HEK293 (cell line): ENCODE results near the gene RALGAPA2.

ENCODE experiments used
- BCL11B ChIP-seq: fragments of 450-650 bp; formaldehyde crosslinking; IDR thresholded peaks from 2 replicates; pipeline ENCODE4 v1.5.1; 2016; ENCODE audit warnings: low read depth, missing biosample characterization, missing genetic modification characterization
- GLIS1 ChIP-seq: fragments of 450-650 bp; formaldehyde crosslinking; IDR thresholded peaks from 2 replicates; pipeline ENCODE4 v1.5.1; 2016; ENCODE audit warnings: missing biosample characterization, missing genetic modification characterization
- KLF1 ChIP-seq: fragments of 450-650 bp; formaldehyde crosslinking; IDR thresholded peaks from 2 replicates; pipeline ENCODE4 v1.5.1; 2016; ENCODE audit warnings: missing biosample characterization, missing genetic modification characterization
- KLF8 ChIP-seq: fragments of 450-650 bp; formaldehyde crosslinking; IDR thresholded peaks from 2 replicates; pipeline ENCODE4 v1.5.1; 2016; ENCODE audit warnings: missing biosample characterization, missing genetic modification characterization
- KLF9 ChIP-seq: fragments of 450-650 bp; formaldehyde crosslinking; IDR thresholded peaks from 2 replicates; pipeline ENCODE4 v1.5.1; 2016; ENCODE audit warnings: missing biosample characterization, missing genetic modification characterization, low read depth
- REPIN1 ChIP-seq: fragments of 450-650 bp; formaldehyde crosslinking; IDR thresholded peaks from 2 replicates; pipeline ENCODE4 v1.5.1; 2017; ENCODE audit warnings: missing biosample characterization, missing genetic modification characterization, low read depth
- SCRT1 ChIP-seq: fragments of 450-650 bp; formaldehyde crosslinking; IDR thresholded peaks from 2 replicates; pipeline ENCODE4 v1.5.1; 2016; ENCODE audit warnings: missing biosample characterization, missing genetic modification characterization, borderline replicate concordance
- ZBTB17 ChIP-seq: fragments of 450-650 bp; formaldehyde crosslinking; IDR thresholded peaks from 2 replicates; pipeline ENCODE4 v1.5.1; 2016; ENCODE audit warnings: missing biosample characterization, missing genetic modification characterization
- ZBTB20 ChIP-seq: fragments of 450-650 bp; formaldehyde crosslinking; IDR thresholded peaks from 2 replicates; pipeline ENCODE4 v1.5.1; 2016; ENCODE audit warnings: missing biosample characterization, missing genetic modification characterization
- ZBTB8A ChIP-seq: fragments of 450-650 bp; formaldehyde crosslinking; IDR thresholded peaks from 2 replicates; pipeline ENCODE4 v1.5.1; 2016; ENCODE audit warnings: missing biosample characterization, missing genetic modification characterization
- ZIC2 ChIP-seq: fragments of 450-650 bp; formaldehyde crosslinking; IDR thresholded peaks from 2 replicates; pipeline ENCODE4 v1.5.1; 2016; ENCODE audit warnings: missing biosample characterization, missing genetic modification characterization
- ZNF174 ChIP-seq: fragments of 450-650 bp; formaldehyde crosslinking; IDR thresholded peaks from 2 replicates; pipeline ENCODE4 v1.5.0; 2017; ENCODE audit warnings: missing biosample characterization, mild to moderate bottlenecking, missing genetic modification characterization
- ZNF2 ChIP-seq: fragments of 450-650 bp; formaldehyde crosslinking; IDR thresholded peaks from 2 replicates; pipeline ENCODE4 v1.5.1; 2016; ENCODE audit warnings: missing biosample characterization, missing genetic modification characterization
- ZNF324 ChIP-seq: fragments of 450-650 bp; formaldehyde crosslinking; IDR thresholded peaks from 2 replicates; pipeline ENCODE4 v1.5.1; 2016; ENCODE audit warnings: missing biosample characterization, missing genetic modification characterization
- ZNF394 ChIP-seq: fragments of 450-650 bp; formaldehyde crosslinking; IDR thresholded peaks from 2 replicates; pipeline ENCODE4 v1.5.1; 2016; ENCODE audit warnings: missing biosample characterization, missing genetic modification characterization, mild to moderate bottlenecking, moderate library complexity, borderline replicate concordance
- ZNF610 ChIP-seq: fragments of 450-650 bp; formaldehyde crosslinking; IDR thresholded peaks from 2 replicates; pipeline ENCODE4 v1.5.1; 2016; ENCODE audit warnings: missing biosample characterization, missing genetic modification characterization, borderline replicate concordance
- ZNF626 ChIP-seq: fragments of 450-650 bp; sonication (Bioruptor Pico); formaldehyde crosslinking; IDR thresholded peaks from 2 replicates; pipeline ENCODE4 v1.5.1; 2018; ENCODE audit warnings: missing biosample characterization, missing genetic modification characterization, inconsistent platforms
- ZNF777 ChIP-seq: fragments of 450-650 bp; formaldehyde crosslinking; IDR thresholded peaks from 2 replicates; pipeline ENCODE4 v1.5.1; 2017; ENCODE audit warnings: missing biosample characterization, missing genetic modification characterization, borderline replicate concordance
- ZNF792 ChIP-seq: fragments of 450-650 bp; formaldehyde crosslinking; IDR thresholded peaks from 2 replicates; pipeline ENCODE4 v1.5.1; 2016; ENCODE audit warnings: missing biosample characterization, missing genetic modification characterization
- ZNF843 ChIP-seq: fragments of 450-650 bp; formaldehyde crosslinking; IDR thresholded peaks from 2 replicates; pipeline ENCODE4 v1.5.1; 2016; ENCODE audit warnings: missing biosample characterization, missing genetic modification characterization
- ZSCAN16 ChIP-seq: fragments of 450-650 bp; formaldehyde crosslinking; IDR thresholded peaks from 2 replicates; pipeline ENCODE4 v1.5.1; 2016; ENCODE audit warnings: missing biosample characterization, missing genetic modification characterization
- TF ChIP-seq, protein P1 (sequence below): fragments of 450-650 bp; formaldehyde crosslinking; IDR thresholded peaks from 2 replicates; pipeline ENCODE4 v1.5.1; 2016; ENCODE audit warnings: missing biosample characterization, missing genetic modification characterization
- TF ChIP-seq, protein P2 (sequence below): fragments of 450-650 bp; formaldehyde crosslinking; IDR thresholded peaks from 2 replicates; pipeline ENCODE4 v1.5.1; 2017; ENCODE audit warnings: missing biosample characterization, missing genetic modification characterization
- TF ChIP-seq, protein P3 (sequence below): fragments of 450-650 bp; formaldehyde crosslinking; IDR thresholded peaks from 2 replicates; pipeline ENCODE4 v1.5.1; 2016; ENCODE audit warnings: missing biosample characterization, missing genetic modification characterization, low read depth
- TF ChIP-seq, protein P4 (sequence below): fragments of 450-650 bp; formaldehyde crosslinking; conservative IDR thresholded peaks from 2 replicates; pipeline ENCODE4 v1.5.1; 2016; ENCODE audit warnings: low read depth, missing biosample characterization, missing genetic modification characterization
- TF ChIP-seq, protein P5 (sequence below): fragments of 450-650 bp; formaldehyde crosslinking; IDR thresholded peaks from 2 replicates; pipeline ENCODE4 v1.5.1; 2017; ENCODE audit warnings: missing biosample characterization, missing genetic modification characterization
- TF ChIP-seq, protein P6 (sequence below): fragments of 450-650 bp; formaldehyde crosslinking; IDR thresholded peaks from 2 replicates; pipeline ENCODE4; 2016; ENCODE audit warnings: missing biosample characterization, missing genetic modification characterization

The RALGAPA2 gene

DNA sequence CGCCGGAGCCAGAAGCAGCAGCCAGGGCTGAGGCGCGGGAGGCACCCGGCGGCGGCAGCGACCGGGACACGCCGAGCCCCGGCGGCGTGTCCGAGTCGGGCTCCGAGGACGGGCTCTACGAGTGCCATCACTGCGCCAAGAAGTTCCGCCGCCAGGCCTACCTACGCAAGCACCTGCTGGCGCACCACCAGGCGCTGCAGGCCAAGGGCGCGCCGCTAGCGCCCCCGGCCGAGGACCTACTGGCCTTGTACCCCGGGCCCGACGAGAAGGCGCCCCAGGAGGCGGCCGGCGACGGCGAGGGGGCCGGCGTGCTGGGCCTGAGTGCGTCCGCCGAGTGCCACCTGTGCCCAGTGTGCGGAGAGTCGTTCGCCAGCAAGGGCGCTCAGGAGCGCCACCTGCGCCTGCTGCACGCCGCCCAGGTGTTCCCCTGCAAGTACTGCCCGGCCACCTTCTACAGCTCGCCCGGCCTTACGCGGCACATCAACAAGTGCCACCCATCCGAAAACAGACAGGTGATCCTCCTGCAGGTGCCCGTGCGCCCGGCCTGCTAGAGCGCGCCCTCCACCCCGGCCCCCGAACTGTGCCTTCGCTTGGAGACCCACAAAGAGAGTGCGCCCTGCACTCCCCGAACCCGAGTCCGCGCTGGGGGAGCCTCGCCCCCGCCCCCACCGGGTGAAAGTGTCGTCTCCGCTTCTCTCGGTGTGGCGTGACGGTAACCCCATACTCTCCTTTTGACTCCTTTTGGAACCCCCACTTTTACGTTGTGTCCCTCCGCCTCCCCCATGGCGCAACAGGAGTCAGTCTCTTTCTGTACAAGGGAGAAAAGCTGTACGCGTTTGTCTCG lies 343.0 kb downstream of the RALGAPA2 start (continued):
- peak; percentile 31 for TF ChIP-seq GLIS1 (tag by site-specific recombination)
- peak; percentile 66 for TF ChIP-seq ZIC2 (tag by site-specific recombination)
- 0 out of 2 replicates have a peak, but pooled peaks have one; percentile 19 for TF ChIP-seq ZNF843 (tag by site-specific recombination)
- TF ChIP-seq, protein P1, sequence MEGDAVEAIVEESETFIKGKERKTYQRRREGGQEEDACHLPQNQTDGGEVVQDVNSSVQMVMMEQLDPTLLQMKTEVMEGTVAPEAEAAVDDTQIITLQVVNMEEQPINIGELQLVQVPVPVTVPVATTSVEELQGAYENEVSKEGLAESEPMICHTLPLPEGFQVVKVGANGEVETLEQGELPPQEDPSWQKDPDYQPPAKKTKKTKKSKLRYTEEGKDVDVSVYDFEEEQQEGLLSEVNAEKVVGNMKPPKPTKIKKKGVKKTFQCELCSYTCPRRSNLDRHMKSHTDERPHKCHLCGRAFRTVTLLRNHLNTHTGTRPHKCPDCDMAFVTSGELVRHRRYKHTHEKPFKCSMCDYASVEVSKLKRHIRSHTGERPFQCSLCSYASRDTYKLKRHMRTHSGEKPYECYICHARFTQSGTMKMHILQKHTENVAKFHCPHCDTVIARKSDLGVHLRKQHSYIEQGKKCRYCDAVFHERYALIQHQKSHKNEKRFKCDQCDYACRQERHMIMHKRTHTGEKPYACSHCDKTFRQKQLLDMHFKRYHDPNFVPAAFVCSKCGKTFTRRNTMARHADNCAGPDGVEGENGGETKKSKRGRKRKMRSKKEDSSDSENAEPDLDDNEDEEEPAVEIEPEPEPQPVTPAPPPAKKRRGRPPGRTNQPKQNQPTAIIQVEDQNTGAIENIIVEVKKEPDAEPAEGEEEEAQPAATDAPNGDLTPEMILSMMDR: peak; percentile 98
- TF ChIP-seq ZNF777: peak; percentile 80; the same call in 1 of the 2 replicates
- peak; percentile 92 for TF ChIP-seq ZNF394 (tag by site-specific recombination)
- TF ChIP-seq KLF8 (tag by site-specific recombination): peak; percentile 23; the same call in 1 of the 2 replicates
- TF ChIP-seq, protein P2, sequence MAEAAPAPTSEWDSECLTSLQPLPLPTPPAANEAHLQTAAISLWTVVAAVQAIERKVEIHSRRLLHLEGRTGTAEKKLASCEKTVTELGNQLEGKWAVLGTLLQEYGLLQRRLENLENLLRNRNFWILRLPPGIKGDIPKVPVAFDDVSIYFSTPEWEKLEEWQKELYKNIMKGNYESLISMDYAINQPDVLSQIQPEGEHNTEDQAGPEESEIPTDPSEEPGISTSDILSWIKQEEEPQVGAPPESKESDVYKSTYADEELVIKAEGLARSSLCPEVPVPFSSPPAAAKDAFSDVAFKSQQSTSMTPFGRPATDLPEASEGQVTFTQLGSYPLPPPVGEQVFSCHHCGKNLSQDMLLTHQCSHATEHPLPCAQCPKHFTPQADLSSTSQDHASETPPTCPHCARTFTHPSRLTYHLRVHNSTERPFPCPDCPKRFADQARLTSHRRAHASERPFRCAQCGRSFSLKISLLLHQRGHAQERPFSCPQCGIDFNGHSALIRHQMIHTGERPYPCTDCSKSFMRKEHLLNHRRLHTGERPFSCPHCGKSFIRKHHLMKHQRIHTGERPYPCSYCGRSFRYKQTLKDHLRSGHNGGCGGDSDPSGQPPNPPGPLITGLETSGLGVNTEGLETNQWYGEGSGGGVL (tag by site-specific recombination): peak; percentile 69
- TF ChIP-seq SCRT1: peak; percentile 98
- TF ChIP-seq BCL11B (tag by site-specific recombination): no peak
- TF ChIP-seq ZNF2 (tag by site-specific recombination): 0 out of 2 replicates have a peak, but pooled peaks have one; percentile 26
- TF ChIP-seq, protein P3, sequence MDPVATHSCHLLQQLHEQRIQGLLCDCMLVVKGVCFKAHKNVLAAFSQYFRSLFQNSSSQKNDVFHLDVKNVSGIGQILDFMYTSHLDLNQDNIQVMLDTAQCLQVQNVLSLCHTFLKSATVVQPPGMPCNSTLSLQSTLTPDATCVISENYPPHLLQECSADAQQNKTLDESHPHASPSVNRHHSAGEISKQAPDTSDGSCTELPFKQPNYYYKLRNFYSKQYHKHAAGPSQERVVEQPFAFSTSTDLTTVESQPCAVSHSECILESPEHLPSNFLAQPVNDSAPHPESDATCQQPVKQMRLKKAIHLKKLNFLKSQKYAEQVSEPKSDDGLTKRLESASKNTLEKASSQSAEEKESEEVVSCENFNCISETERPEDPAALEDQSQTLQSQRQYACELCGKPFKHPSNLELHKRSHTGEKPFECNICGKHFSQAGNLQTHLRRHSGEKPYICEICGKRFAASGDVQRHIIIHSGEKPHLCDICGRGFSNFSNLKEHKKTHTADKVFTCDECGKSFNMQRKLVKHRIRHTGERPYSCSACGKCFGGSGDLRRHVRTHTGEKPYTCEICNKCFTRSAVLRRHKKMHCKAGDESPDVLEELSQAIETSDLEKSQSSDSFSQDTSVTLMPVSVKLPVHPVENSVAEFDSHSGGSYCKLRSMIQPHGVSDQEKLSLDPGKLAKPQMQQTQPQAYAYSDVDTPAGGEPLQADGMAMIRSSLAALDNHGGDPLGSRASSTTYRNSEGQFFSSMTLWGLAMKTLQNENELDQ (tag by site-specific recombination): no peak
- TF ChIP-seq, protein P4, sequence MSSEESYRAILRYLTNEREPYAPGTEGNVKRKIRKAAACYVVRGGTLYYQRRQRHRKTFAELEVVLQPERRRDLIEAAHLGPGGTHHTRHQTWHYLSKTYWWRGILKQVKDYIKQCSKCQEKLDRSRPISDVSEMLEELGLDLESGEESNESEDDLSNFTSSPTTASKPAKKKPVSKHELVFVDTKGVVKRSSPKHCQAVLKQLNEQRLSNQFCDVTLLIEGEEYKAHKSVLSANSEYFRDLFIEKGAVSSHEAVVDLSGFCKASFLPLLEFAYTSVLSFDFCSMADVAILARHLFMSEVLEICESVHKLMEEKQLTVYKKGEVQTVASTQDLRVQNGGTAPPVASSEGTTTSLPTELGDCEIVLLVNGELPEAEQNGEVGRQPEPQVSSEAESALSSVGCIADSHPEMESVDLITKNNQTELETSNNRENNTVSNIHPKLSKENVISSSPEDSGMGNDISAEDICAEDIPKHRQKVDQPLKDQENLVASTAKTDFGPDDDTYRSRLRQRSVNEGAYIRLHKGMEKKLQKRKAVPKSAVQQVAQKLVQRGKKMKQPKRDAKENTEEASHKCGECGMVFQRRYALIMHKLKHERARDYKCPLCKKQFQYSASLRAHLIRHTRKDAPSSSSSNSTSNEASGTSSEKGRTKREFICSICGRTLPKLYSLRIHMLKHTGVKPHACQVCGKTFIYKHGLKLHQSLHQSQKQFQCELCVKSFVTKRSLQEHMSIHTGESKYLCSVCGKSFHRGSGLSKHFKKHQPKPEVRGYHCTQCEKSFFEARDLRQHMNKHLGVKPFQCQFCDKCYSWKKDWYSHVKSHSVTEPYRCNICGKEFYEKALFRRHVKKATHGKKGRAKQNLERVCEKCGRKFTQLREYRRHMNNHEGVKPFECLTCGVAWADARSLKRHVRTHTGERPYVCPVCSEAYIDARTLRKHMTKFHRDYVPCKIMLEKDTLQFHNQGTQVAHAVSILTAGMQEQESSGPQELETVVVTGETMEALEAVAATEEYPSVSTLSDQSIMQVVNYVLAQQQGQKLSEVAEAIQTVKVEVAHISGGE (tag by site-specific recombination): 0 out of 2 replicates have a peak, but pooled peaks have one; percentile 24
- TF ChIP-seq, protein P5, sequence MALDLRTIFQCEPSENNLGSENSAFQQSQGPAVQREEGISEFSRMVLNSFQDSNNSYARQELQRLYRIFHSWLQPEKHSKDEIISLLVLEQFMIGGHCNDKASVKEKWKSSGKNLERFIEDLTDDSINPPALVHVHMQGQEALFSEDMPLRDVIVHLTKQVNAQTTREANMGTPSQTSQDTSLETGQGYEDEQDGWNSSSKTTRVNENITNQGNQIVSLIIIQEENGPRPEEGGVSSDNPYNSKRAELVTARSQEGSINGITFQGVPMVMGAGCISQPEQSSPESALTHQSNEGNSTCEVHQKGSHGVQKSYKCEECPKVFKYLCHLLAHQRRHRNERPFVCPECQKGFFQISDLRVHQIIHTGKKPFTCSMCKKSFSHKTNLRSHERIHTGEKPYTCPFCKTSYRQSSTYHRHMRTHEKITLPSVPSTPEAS (tag by site-specific recombination): no peak
- no peak for TF ChIP-seq ZNF626 (tag by site-specific recombination)
- TF ChIP-seq REPIN1 (tag by site-specific recombination): no peak
- TF ChIP-seq KLF1 (tag by site-specific recombination): peak; percentile 30; the same call in 1 of the 2 replicates
- no peak for TF ChIP-seq ZNF792 (tag by site-specific recombination)
- 0 out of 2 replicates have a peak, but pooled peaks have one; percentile 62 for TF ChIP-seq ZNF324 (tag by site-specific recombination)
- TF ChIP-seq, protein P6, sequence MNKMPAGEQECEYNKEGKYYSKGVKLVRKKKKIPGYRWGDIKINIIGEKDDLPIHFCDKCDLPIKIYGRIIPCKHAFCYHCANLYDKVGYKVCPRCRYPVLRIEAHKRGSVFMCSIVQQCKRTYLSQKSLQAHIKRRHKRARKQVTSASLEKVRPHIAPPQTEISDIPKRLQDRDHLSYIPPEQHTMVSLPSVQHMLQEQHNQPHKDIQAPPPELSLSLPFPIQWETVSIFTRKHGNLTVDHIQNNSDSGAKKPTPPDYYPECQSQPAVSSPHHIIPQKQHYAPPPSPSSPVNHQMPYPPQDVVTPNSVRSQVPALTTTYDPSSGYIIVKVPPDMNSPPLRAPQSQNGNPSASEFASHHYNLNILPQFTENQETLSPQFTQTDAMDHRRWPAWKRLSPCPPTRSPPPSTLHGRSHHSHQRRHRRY: peak; percentile 86; the same call in 1 of the 2 replicates
- TF ChIP-seq ZBTB20: peak; percentile 73
- peak; percentile 34; the same call in 1 of the 2 replicates for TF ChIP-seq KLF9 (tag by site-specific recombination)
- TF ChIP-seq ZNF610 (tag by site-specific recombination): 0 out of 2 replicates have a peak, but pooled peaks have one; percentile 33
- TF ChIP-seq ZBTB17: peak; percentile 37; the same call in 1 of the 2 replicates
- 0 out of 2 replicates have a peak, but pooled peaks have one; percentile 32 for TF ChIP-seq ZSCAN16 (tag by site-specific recombination)
- TF ChIP-seq ZNF174 (tag by site-specific recombination): no peak
- TF ChIP-seq ZBTB8A (tag by site-specific recombination): peak; percentile 97
